ENCODE results near the gene WAPL. TPM values are rescaled to one million over a fixed set of nuclear protein-coding genes. Genes with fewer than 3 reads are reported as not detected.
A peak's percentile ranks its signal among the peaks of the same experiment; 100 is the strongest.

The WAPL gene
- total and polyA plus RNA-seq, 8 donors: 28.2 to 48.0 (median 44.3) TPM

- peaks cover 4 to 91% of the 10 kb centered on the region in 2 donors for H3K36me3 ChIP-seq
- intact Hi-C loops (cut with DNase I): no loop called here
- H3K27me3 ChIP-seq: no peaks in the 10 kb centered on the region
- H3K9me3 ChIP-seq: no peaks in the 10 kb centered on the region
- no peak for TF ChIP-seq CTCF (IDR thresholded peaks at IDR 0.05)
- no peak overlapping the region for H3K27ac ChIP-seq
- peak in 1 of 4 donors; percentile 35 for DNase-seq
- ATAC-seq: peak; percentile 62
- no peaks in the 10 kb centered on the region for H3K4me1 ChIP-seq
- no peak overlapping the region for H3K4me3 ChIP-seq
Measured at GRCh38 chr10:86472061-86472460, 49.5 kb downstream of the WAPL start.

GRCh38 chr10:86461963-86462804 is 59.4 kb downstream of the WAPL start:
- ATAC-seq: no peak
- no peak for TF ChIP-seq CTCF (IDR thresholded peaks at IDR 0.05)
- H3K36me3 ChIP-seq: peaks cover 0 to 95% of the 10 kb centered on the region in 2 donors
- intact Hi-C loops (cut with DNase I): no loop called here
- H3K4me3 ChIP-seq: no peak overlapping the region
- no peaks in the 10 kb centered on the region for H3K27me3 ChIP-seq
- H3K9me3 ChIP-seq: no peaks in the 10 kb centered on the region
- H3K27ac ChIP-seq: no peak overlapping the region
- DNase-seq: no peak
- no peaks in the 10 kb centered on the region for H3K4me1 ChIP-seq

- Histone ChIP-seq H3K36me3 (peaks cover 0 to 78% of the 10 kb centered on the region in 2 donors), H3K27ac (no peak overlapping the region), H3K27me3 (no peaks in the 10 kb centered on the region), H3K4me1 (peaks cover 0 to 15% of the 10 kb centered on the region in 2 donors), H3K9me3 (no peaks in the 10 kb centered on the region), H3K4me3 (no peak overlapping the region)
- DNase-seq (no peak), ATAC-seq (no peak)
- TF ChIP-seq CTCF (IDR thresholded peaks at IDR 0.05): no peak
- intact Hi-C loops (cut with DNase I): no loop called here
Measured at GRCh38 chr10:86451604-86451960, 70.0 kb downstream of the WAPL start.

- no peak overlapping the region for H3K27ac ChIP-seq
- no peak for ATAC-seq
Measured at GRCh38 chr10:86450806-86451603, 70.6 kb downstream of the WAPL start.

More at GRCh38 chr10:86450806-86451603, 70.6 kb downstream of the WAPL start:
- Histone ChIP-seq H3K4me1 (peaks cover 0 to 15% of the 10 kb centered on the region in 2 donors), H3K27me3 (no peaks in the 10 kb centered on the region), H3K9me3 (no peaks in the 10 kb centered on the region), H3K36me3 (peaks cover 0 to 77% of the 10 kb centered on the region in 2 donors), H3K4me3 (no peak overlapping the region)
- intact Hi-C loops (cut with DNase I): no loop called here
- TF ChIP-seq CTCF (IDR thresholded peaks at IDR 0.05): no peak
- DNase-seq: no peak

All from left lung (tissue), 10 donors.